Measurements from ENCODE around the gene PFN4.

Gene PFN4

DNA sequence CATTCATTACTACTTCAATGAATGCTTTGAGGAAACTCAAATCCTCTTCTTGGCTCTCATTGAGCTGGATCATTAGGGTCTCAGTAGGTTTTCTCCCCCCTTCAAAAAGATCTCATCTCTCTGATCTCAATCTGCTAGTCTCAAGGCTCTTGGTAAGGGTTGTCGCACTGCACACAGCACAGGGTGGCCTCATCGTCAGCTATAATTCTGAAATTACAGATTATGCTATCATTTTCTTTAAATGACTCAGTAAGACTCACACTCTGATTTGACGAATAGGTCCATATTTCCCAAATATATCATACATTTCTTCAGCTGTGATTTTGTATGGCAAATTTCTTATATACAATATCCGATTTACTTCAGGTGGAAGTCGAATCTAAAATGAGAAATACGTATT is 49.3 kb downstream of the PFN4 start:
- Histone ChIP-seq H3K9me3 (ENCODE audit: control insufficient read depth, insufficient read depth, low read length) (no peaks in the 10 kb centered on the region), H3F3A (ENCODE audit: control insufficient read depth, insufficient read depth) (0 out of 2 replicates have a peak, but pooled peaks cover 7% of the 10 kb centered on the region), H3K4me3 (ENCODE audit: low read length) (no peak overlapping the region), H3K27me3 (ENCODE audit: control insufficient read depth, low read length) (no peaks in the 10 kb centered on the region), H3K36me3 (ENCODE audit: control insufficient read depth, low read length) (peaks cover 52% of the 10 kb centered on the region), H3K4me1 (ENCODE audit: control insufficient read depth, low read length) (peaks cover 20% of the 10 kb centered on the region), H4K20me1 (ENCODE audit: control insufficient read depth, insufficient read depth, low read depth, low read length) (no peaks in the 10 kb centered on the region), H3K27ac (ENCODE audit: low read depth, low read length) (no peak overlapping the region), H3K4me2 (ENCODE audit: low read length) (no peak overlapping the region), H3K9me2 (replicated peaks; ENCODE audit: control insufficient read depth, low read length) (no peaks in the 10 kb centered on the region), H3K79me2 (ENCODE audit: control insufficient read depth, low read length) (peaks cover 56% of the 10 kb centered on the region)
- TF ChIP-seq EZH2phosphoT487 (IDR thresholded peaks at IDR 0.05; ENCODE audit: borderline replicate concordance, low read length) (no peak), CTCF (IDR thresholded peaks at IDR 0.05; ENCODE audit: low read depth, low read length, poor library complexity, severe bottlenecking) (no peak)

DNA sequence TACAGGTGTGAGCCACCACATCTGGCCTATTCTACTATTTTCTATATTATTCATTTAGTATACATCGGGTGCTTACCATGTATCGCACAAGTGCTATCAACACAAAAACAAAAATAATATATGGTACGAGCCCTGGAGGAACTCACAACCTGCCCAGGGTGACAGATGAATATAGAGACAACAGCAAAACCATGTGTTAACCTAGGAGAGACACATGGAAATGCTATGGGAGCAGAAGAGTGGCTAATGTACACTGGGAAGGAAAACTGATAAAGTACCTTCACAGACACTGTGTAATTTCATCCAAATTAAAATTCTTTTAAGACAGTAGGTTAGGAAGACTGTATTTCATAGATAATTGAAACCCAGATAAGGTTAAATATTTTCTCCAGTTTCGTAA is 50.9 kb downstream of the PFN4 start:
- TF ChIP-seq EZH2phosphoT487 (IDR thresholded peaks at IDR 0.05; ENCODE audit: borderline replicate concordance, low read length) = no peak
- no peak for TF ChIP-seq CTCF (IDR thresholded peaks at IDR 0.05; ENCODE audit: low read depth, low read length, poor library complexity, severe bottlenecking)
- H4K20me1 ChIP-seq (ENCODE audit: control insufficient read depth, insufficient read depth, low read depth, low read length) = no peaks in the 10 kb centered on the region

DNA sequence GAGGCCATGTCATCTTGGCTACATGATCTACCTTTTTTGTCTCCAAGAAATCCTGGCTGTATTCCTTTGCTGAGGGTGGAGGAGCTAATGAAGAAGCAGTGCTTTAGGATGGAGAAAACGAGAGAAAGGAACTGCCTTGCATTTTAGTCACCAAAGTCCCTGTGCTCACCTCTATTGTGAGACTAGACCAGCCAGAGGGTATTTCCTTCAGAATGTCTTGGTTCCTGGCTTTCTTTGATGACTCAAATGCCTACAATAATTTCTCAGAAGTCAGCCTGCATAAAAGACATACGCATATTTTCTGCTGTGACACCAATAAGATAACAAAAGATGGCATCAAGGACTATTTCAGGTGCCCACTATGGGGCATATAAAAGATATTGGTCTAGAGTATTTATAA is 57.8 kb downstream of the PFN4 start:
- peaks cover 41% of the 10 kb centered on the region for H3K36me3 ChIP-seq (ENCODE audit: control insufficient read depth, low read length)
- H3K27me3 ChIP-seq (ENCODE audit: control insufficient read depth, low read length) = no peaks in the 10 kb centered on the region
- H3K4me2 ChIP-seq (ENCODE audit: low read length) = no peak overlapping the region
- H3K79me2 ChIP-seq (ENCODE audit: control insufficient read depth, low read length) = peaks cover 5% of the 10 kb centered on the region; the same call in 1 of the 2 replicates
- no peak overlapping the region for H3K4me3 ChIP-seq (ENCODE audit: low read length)
- H3F3A ChIP-seq (ENCODE audit: control insufficient read depth, insufficient read depth) = peaks cover 17% of the 10 kb centered on the region
- no peaks in the 10 kb centered on the region for H4K20me1 ChIP-seq (ENCODE audit: control insufficient read depth, insufficient read depth, low read depth, low read length)
- H3K27ac ChIP-seq (ENCODE audit: low read depth, low read length) = no peak overlapping the region
- no peaks in the 10 kb centered on the region for H3K9me2 ChIP-seq (replicated peaks; ENCODE audit: control insufficient read depth, low read length)
- H3K9me3 ChIP-seq (ENCODE audit: control insufficient read depth, insufficient read depth, low read length) = no peaks in the 10 kb centered on the region
- TF ChIP-seq CTCF (IDR thresholded peaks at IDR 0.05; ENCODE audit: low read depth, low read length, poor library complexity, severe bottlenecking) = no peak
- TF ChIP-seq EZH2phosphoT487 (IDR thresholded peaks at IDR 0.05; ENCODE audit: borderline replicate concordance, low read length) = no peak
- no peaks in the 10 kb centered on the region for H3K4me1 ChIP-seq (ENCODE audit: control insufficient read depth, low read length)

More for the DNA sequence above, 50.9 kb downstream of the PFN4 start:
- H3K36me3 ChIP-seq (ENCODE audit: control insufficient read depth, low read length) = peaks cover 62% of the 10 kb centered on the region
- no peaks in the 10 kb centered on the region for H3K9me3 ChIP-seq (ENCODE audit: control insufficient read depth, insufficient read depth, low read length)
- no peaks in the 10 kb centered on the region for H3K9me2 ChIP-seq (replicated peaks; ENCODE audit: control insufficient read depth, low read length)
- no peak overlapping the region for H3K4me3 ChIP-seq (ENCODE audit: low read length)
- peaks cover 56% of the 10 kb centered on the region for H3K79me2 ChIP-seq (ENCODE audit: control insufficient read depth, low read length)
- no peak overlapping the region for H3K4me2 ChIP-seq (ENCODE audit: low read length)
- H3K27me3 ChIP-seq (ENCODE audit: control insufficient read depth, low read length) = no peaks in the 10 kb centered on the region
- H3K27ac ChIP-seq (ENCODE audit: low read depth, low read length) = no peak overlapping the region
- peaks cover 14% of the 10 kb centered on the region for H3K4me1 ChIP-seq (ENCODE audit: control insufficient read depth, low read length)
- peaks cover 5% of the 10 kb centered on the region; the same call in 1 of the 2 replicates for H3F3A ChIP-seq (ENCODE audit: control insufficient read depth, insufficient read depth)
